Sigmoid colon (tissue), 7 donors: Measurements from ENCODE around the gene NAALADL2. TPM values are rescaled to one million over a fixed set of nuclear protein-coding genes. Genes with fewer than 3 reads are reported as not detected.

Source experiments
- DNase-seq: peaks from one replicate; pipeline ENCODE4 v3.0.0-alpha.2; 2019
- H3K27ac ChIP-seq, 4 donors: fragments of 200-600 bp; sonication (generic); one replicate each; pipeline ENCODE4 v1.5.1; 2016 to 2019; ENCODE audit warnings: mild to moderate bottlenecking in 1 of 4
- H3K27me3 ChIP-seq, 3 donors: fragments of 200-600 bp; sonication (generic); one replicate each; pipeline ENCODE4 v1.5.1; 2019; ENCODE audit warnings: mild to moderate bottlenecking in 1 of 3
- H3K36me3 ChIP-seq, 4 donors: fragments of 200-600 bp; sonication (generic); one replicate each; pipeline ENCODE4 v1.5.1; 2016 to 2019
- H3K4me1 ChIP-seq, 4 donors: fragments of 200-600 bp; sonication (generic); one replicate each; pipeline ENCODE4 v1.5.1; 2017 to 2019
- H3K4me3 ChIP-seq, 4 donors: fragments of 200-600 bp; sonication (generic); one replicate each; pipeline ENCODE4 v1.5.1; 2017 to 2019; ENCODE audit warnings: mild to moderate bottlenecking in 2 of 4, moderate library complexity in 1 of 4
- H3K9me3 ChIP-seq, 4 donors: fragments of 200-600 bp in 3 of 4; sonication (generic) in 3 of 4; one replicate each; pipeline versions ENCODE4 v1.5.1 to v1.6.1; 2013 to 2019
- EP300 ChIP-seq, 4 donors: sonication (generic); formaldehyde crosslinking; IDR thresholded peaks; one replicate each; pipeline ENCODE4 v1.6.1; 2017; ENCODE audit warnings: antibody characterized with exemption in 4 of 4
- POLR2A ChIP-seq, 2 donors: fragments of 450-650 bp; IDR thresholded peaks; one replicate each; pipeline ENCODE4 v1.6.1; 2016; ENCODE audit warnings: antibody characterized with exemption in 2 of 2, mild to moderate bottlenecking in 2 of 2, moderate library complexity in 2 of 2
- POLR2AphosphoS5 ChIP-seq, 4 donors: sonication (generic); formaldehyde crosslinking; IDR thresholded peaks; one replicate each; pipeline ENCODE4 v1.6.1; 2017; ENCODE audit warnings: antibody characterized with exemption in 4 of 4
- WGBS, 2 donors: extraction: QIAGEN DNeasy Blood & Tissue Kit; methylation state at CpG; one replicate each; pipeline ENCODE4 v1.1.7; 2013; 5-methylcytosine and 5-hydroxymethylcytosine counted together
- intact Hi-C: fragments of 100-400 bp; cut with DNase I; formaldehyde crosslinking; loops from one replicate; pipeline ENCODE4 v1.15.1; 2023
- polyA plus RNA-seq, 3 donors: library from polyadenylated mRNA; stranded (reverse); fragments of 200-250 nt; gene quantifications; one replicate each; pipeline ENCODE4 v1.2.3, GENCODE V29; 2013
- total RNA-seq, 4 donors: library from RNA; depleted of rRNA; stranded (reverse); fragments of >200 nt; gene quantifications; one replicate each; pipeline ENCODE4 v1.1.0, GENCODE V29; 2016
- TF ChIP-seq, protein P1 (sequence below), 4 experiments: fragments of 450-650 bp in 3 of 4; fragments of 200-600 bp in 1 of 4; IDR thresholded peaks; one replicate each; pipeline ENCODE4 v1.5.1; 2016 to 2019; ENCODE audit warnings: antibody characterized with exemption in 4 of 4, mild to moderate bottlenecking in 3 of 4, moderate library complexity in 2 of 4
- donor health status: healthy with polysubstance abuse.
- donor health status: Bipolar disorder and iron deficiency.
- donor health status: healthy.

The NAALADL2 gene
- total and polyA plus RNA-seq, 7 donors = 0.46 to 18.5 (median 6.0) TPM

DNA sequence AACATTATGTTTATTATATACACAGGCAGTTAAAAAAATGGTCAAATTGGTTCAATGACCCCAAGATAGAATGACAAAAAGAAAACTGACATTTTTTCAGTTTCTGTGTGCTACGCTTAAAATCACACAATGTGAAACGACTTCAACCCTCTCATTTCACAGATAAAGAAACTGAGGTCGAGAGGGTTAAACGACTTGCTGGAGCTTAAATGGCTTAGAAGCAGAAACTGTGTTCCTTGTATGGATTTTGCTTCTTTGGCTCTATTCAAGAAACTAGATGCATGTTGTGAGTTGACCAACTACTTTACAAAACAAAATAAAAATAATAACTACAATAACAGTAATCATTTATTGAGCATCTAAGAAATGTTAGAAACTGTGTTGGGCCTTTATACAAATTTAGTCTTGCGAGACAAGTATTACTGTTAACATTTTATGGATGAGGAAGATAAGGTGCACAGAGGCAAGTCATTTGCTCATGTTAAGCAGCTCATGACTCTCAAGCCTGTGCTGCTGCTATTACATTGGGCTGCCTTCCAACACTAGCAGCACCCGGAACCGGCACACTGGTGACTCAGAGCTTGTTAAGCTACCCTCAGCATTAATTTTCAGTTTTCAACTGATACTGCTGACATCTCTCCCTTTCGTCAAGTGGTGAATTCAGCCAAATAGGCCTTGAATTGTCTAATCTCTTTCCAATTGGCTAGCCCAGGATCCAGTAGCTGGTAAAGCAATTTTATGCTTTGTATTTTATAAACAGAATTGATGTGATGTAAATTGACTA, 487.6 kb downstream of the NAALADL2 start:
- Histone ChIP-seq H3K4me1 (peaks cover 0 to 7% (median 6%) of the 10 kb centered on the region in 4 donors), H3K36me3 (no peaks in the 10 kb centered on the region), H3K4me3 (no peak overlapping the region), H3K27me3 (no peaks in the 10 kb centered on the region), H3K27ac (no peak overlapping the region), H3K9me3 (no peaks in the 10 kb centered on the region)
- intact Hi-C loops = no loop called here
- DNase-seq = peak; percentile 69
- WGBS, 2 donors = 35 to 72% methylated on average over 8 of the region's 8 CpGs
- TF ChIP-seq, protein P1, sequence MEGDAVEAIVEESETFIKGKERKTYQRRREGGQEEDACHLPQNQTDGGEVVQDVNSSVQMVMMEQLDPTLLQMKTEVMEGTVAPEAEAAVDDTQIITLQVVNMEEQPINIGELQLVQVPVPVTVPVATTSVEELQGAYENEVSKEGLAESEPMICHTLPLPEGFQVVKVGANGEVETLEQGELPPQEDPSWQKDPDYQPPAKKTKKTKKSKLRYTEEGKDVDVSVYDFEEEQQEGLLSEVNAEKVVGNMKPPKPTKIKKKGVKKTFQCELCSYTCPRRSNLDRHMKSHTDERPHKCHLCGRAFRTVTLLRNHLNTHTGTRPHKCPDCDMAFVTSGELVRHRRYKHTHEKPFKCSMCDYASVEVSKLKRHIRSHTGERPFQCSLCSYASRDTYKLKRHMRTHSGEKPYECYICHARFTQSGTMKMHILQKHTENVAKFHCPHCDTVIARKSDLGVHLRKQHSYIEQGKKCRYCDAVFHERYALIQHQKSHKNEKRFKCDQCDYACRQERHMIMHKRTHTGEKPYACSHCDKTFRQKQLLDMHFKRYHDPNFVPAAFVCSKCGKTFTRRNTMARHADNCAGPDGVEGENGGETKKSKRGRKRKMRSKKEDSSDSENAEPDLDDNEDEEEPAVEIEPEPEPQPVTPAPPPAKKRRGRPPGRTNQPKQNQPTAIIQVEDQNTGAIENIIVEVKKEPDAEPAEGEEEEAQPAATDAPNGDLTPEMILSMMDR (IDR thresholded peaks at IDR 0.05) = no peak
- TF ChIP-seq EP300 (IDR thresholded peaks at IDR 0.05) (no peak), POLR2A (IDR thresholded peaks at IDR 0.05) (no peak), POLR2AphosphoS5 (IDR thresholded peaks at IDR 0.05) (no peak)

DNA sequence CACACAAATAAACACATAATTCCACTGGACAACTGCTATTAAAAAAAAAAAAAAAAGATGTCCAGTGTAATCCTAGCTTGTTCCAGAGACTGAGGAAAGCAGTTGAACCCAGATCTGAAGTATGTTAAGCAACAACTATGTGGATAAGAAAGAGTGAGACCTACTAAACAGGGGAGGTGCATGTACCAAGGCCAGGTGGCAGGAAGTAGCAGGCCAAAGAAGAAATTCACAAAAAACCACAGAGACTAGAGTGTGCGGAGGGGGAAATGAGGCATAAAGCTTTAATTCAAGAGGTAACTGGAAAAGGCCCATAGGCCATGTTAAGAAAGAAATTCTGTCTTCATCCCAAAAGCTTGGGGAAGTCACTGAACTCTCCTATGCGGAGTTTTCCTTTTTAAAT, 490.0 kb downstream of the NAALADL2 start:
- no peaks in the 10 kb centered on the region for H3K9me3 ChIP-seq
- WGBS, 2 donors = 74 to 95% methylated on average over 2 of the region's 2 CpGs
- no peak overlapping the region for H3K27ac ChIP-seq
- H3K36me3 ChIP-seq = no peaks in the 10 kb centered on the region
- TF ChIP-seq, protein P1 (IDR thresholded peaks at IDR 0.05) = no peak
- TF ChIP-seq EP300 (IDR thresholded peaks at IDR 0.05) (no peak), POLR2AphosphoS5 (IDR thresholded peaks at IDR 0.05) (no peak), POLR2A (IDR thresholded peaks at IDR 0.05) (no peak)
- H3K27me3 ChIP-seq = no peaks in the 10 kb centered on the region
- H3K4me1 ChIP-seq = peaks cover 0 to 7% (median 6%) of the 10 kb centered on the region in 4 donors
- DNase-seq = no peak
- no peak overlapping the region for H3K4me3 ChIP-seq
- intact Hi-C loops = no loop called here

DNA sequence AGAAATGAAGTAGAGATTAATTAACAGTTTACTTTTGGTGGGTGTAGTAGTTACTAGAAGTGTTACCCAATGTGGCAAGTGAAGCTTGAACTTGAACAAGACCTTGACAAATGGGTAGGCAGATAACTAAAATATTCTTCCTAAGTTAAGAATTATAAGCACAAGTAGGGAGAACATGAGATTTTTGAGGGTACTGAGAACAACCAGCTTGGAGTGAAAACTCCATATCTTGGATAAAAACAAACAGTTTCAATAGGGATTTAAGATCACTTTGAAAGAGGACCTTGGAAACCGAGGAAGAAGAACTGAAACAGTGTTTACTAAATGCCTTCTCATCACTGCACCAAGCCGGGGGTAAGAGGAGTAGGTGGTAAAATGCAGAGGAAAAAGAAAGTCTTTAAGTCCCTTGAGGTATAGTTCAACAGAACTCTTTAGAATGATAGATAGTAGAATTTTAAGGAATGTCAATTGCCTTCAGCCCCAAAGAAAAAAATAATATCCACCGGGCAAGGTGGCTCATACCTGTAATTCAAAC, 496.7 kb downstream of the NAALADL2 start:
- Histone ChIP-seq H3K27ac (no peak overlapping the region), H3K27me3 (no peaks in the 10 kb centered on the region), H3K36me3 (no peaks in the 10 kb centered on the region), H3K4me3 (no peak overlapping the region), H3K4me1 (no peaks in the 10 kb centered on the region), H3K9me3 (no peaks in the 10 kb centered on the region)
- intact Hi-C loops = no loop called here
- TF ChIP-seq, protein P1 (IDR thresholded peaks at IDR 0.05) = no peak
- no peak for TF ChIP-seq POLR2AphosphoS5 (IDR thresholded peaks at IDR 0.05)
- 90 to 92% methylated on average over 3 of the region's 3 CpGs for WGBS, 2 donors
- DNase-seq = no peak

- 56 to 64% methylated on average over 3 of the region's 3 CpGs for WGBS, 2 donors
- DNase-seq = no peak
- Histone ChIP-seq H3K4me1 (no peaks in the 10 kb centered on the region), H3K27ac (no peak overlapping the region), H3K9me3 (no peaks in the 10 kb centered on the region), H3K27me3 (no peaks in the 10 kb centered on the region), H3K36me3 (no peaks in the 10 kb centered on the region), H3K4me3 (no peak overlapping the region)
- intact Hi-C loops = no loop called here
- TF ChIP-seq, protein P1 (IDR thresholded peaks at IDR 0.05) = no peak
- TF ChIP-seq POLR2AphosphoS5 (IDR thresholded peaks at IDR 0.05) (no peak), EP300 (IDR thresholded peaks at IDR 0.05) (no peak), POLR2A (IDR thresholded peaks at IDR 0.05) (no peak)
These were observed 497.8 kb downstream of the NAALADL2 start for GRCh38 chr3:175356899-175357324.
